ENCODE measurements around the gene CLEC16A.
"Not testable (repeated sequence)": the region's sequence is repeated elsewhere in the genome, so short reads cannot be mapped to it uniquely, and the experiment has no call there.

The CLEC16A gene

GRCh38 chr16:10923650-10924214 is 20.6 kb upstream of the CLEC16A start:
- no peak for DNase-seq

- not testable (repeated sequence) for DNase-seq
Observed at GRCh38 chr16:10925285-10925684, 19.1 kb upstream of the CLEC16A start.

- no peak for DNase-seq
Observed at GRCh38 chr16:10926094-10926493, 18.3 kb upstream of the CLEC16A start.

- DNase-seq = no peak
Observed at GRCh38 chr16:10926867-10927266, 17.5 kb upstream of the CLEC16A start.

GRCh38 chr16:10927497-10928112 is 16.8 kb upstream of the CLEC16A start:
- no peak for DNase-seq

GRCh38 chr16:10929097-10929496 is 15.3 kb upstream of the CLEC16A start:
- not testable (repeated sequence) for DNase-seq

- no peak for DNase-seq
Observed at GRCh38 chr16:10929853-10930754, 14.3 kb upstream of the CLEC16A start.

GRCh38 chr16:10930755-10931093 is 13.6 kb upstream of the CLEC16A start:
- DNase-seq = no peak

GRCh38 chr16:10931134-10931533 is 13.2 kb upstream of the CLEC16A start:
- no peak for DNase-seq

- no peak for DNase-seq
Observed at GRCh38 chr16:10931977-10932632, 12.3 kb upstream of the CLEC16A start.

- no peak for DNase-seq
Observed at GRCh38 chr16:10932959-10933710, 11.2 kb upstream of the CLEC16A start.

- DNase-seq = no peak
Observed at GRCh38 chr16:10933865-10934264, 10.5 kb upstream of the CLEC16A start.

GRCh38 chr16:10934325-10935107 is 9.8 kb upstream of the CLEC16A start:
- no peak for DNase-seq

- no peak for DNase-seq
Observed at GRCh38 chr16:10935226-10935915, 9.0 kb upstream of the CLEC16A start.

- DNase-seq = no peak
Observed at GRCh38 chr16:10936272-10936984, 7.9 kb upstream of the CLEC16A start.

- DNase-seq = no peak
Observed at GRCh38 chr16:10937068-10937859, 7.1 kb upstream of the CLEC16A start.

GRCh38 chr16:10938321-10938720 is 6.0 kb upstream of the CLEC16A start:
- DNase-seq = no peak

GRCh38 chr16:10938796-10939648 is 5.3 kb upstream of the CLEC16A start:
- DNase-seq = no peak

Measured in activated CD4-positive, alpha-beta T cell treated with anti-CD3 and anti-CD28 coated beads for 1 hour (primary cell).